PFSK-1 (cell line): ENCODE results near the gene DOC2A.

Source experiments
- FOXP2 ChIP-seq: optimal IDR thresholded peaks from 2 replicates; pipeline ENCODE3; 2011; ENCODE audit warnings: borderline replicate concordance, control low read depth, inconsistent platforms; ENCODE audit not compliant: insufficient read depth; ENCODE audit errors: extremely low read length, extremely low read depth
- POLR2AphosphoS5 ChIP-seq: IDR thresholded peaks from 2 replicates; pipeline ENCODE4 v1.6.1; 2012; ENCODE audit warnings: low read depth, mild to moderate bottlenecking, control low read depth, low read length, moderate library complexity
- REST ChIP-seq, 2 experiments: IDR thresholded peaks; 2 replicates each; pipeline versions ENCODE4 v1.6.1 to v1.8.0; 2011 to 2012; ENCODE audit warnings: low read depth in 2 of 2, low read length in 2 of 2, control low read depth in 1 of 2, inconsistent platforms in 1 of 2, mild to moderate bottlenecking in 1 of 2, moderate library complexity in 1 of 2; ENCODE audit not compliant: insufficient read depth in 1 of 2
- SIN3A ChIP-seq: IDR thresholded peaks from 2 replicates; pipeline ENCODE4 v1.6.1; 2012; ENCODE audit warnings: mild to moderate bottlenecking, low read length, moderate library complexity, borderline replicate concordance; ENCODE audit not compliant: insufficient read depth
- TAF1 ChIP-seq: IDR thresholded peaks from 2 replicates; pipeline ENCODE4 v1.6.1; 2012; ENCODE audit warnings: low read length, control low read depth, borderline replicate concordance; ENCODE audit not compliant: insufficient read depth

The DOC2A gene

GRCh38 chr16:29975134-29975538, 35.7 kb downstream of the DOC2A start:
- TF ChIP-seq POLR2AphosphoS5 (no peak), TAF1 (no peak), REST (IDR thresholded peaks at IDR 0.05; ENCODE audit: insufficient read depth in 1 of 2, low read depth in 2 of 2, low read length in 2 of 2) (no peak), FOXP2 (no peak), SIN3A (no peak)

- no peak for TF ChIP-seq REST (IDR thresholded peaks at IDR 0.05; ENCODE audit: insufficient read depth in 1 of 2, low read depth in 2 of 2, low read length in 2 of 2)
- no peak for TF ChIP-seq FOXP2
- no peak for TF ChIP-seq SIN3A
- no peak for TF ChIP-seq POLR2AphosphoS5
- no peak for TF ChIP-seq TAF1
Observed at GRCh38 chr16:29974291-29975133, 36.3 kb downstream of the DOC2A start.

GRCh38 chr16:29973384-29974246, 37.2 kb downstream of the DOC2A start, which contains the start of gene TAOK2:
TSS of gene TAOK2 (plus strand) at chr16:29973868. CDS start at chr16:29977773, 3,905 bp downstream.
- 0 out of 2 replicates have a peak, but pooled peaks have one; percentile 60 for TF ChIP-seq SIN3A
- TF ChIP-seq REST (IDR thresholded peaks at IDR 0.05; ENCODE audit: insufficient read depth in 1 of 2, low read depth in 2 of 2, low read length in 2 of 2): no peak
- peak; percentile 57 for TF ChIP-seq FOXP2
- peak; percentile 72; the same call in 1 of the 2 replicates for TF ChIP-seq TAF1
- TF ChIP-seq POLR2AphosphoS5: peak; percentile 91

- TF ChIP-seq FOXP2 (no peak), REST (IDR thresholded peaks at IDR 0.05; ENCODE audit: insufficient read depth in 1 of 2, low read depth in 2 of 2, low read length in 2 of 2) (no peak), SIN3A (no peak), POLR2AphosphoS5 (no peak), TAF1 (no peak)
Observed at GRCh38 chr16:29972992-29973383, 37.8 kb downstream of the DOC2A start.
